GM21717 (cell line): ENCODE results near the gene ELF5.

Experiments used
- ATAC-seq: cut with Tn5 transposase; IDR thresholded peaks from one replicate; pipeline ENCODE4 v1.9.1; 2021; ENCODE audit warnings: mild to moderate bottlenecking, moderate library complexity; ENCODE audit not compliant: unreplicated experiment

Gene ELF5

GRCh38 chr11:34513682-34514449 lies at the start of gene ELF5:
ELF5 (minus strand) TSS chr11:34513794; CDS start chr11:34505749, 8,045 bp downstream.
- ATAC-seq = no peak

GRCh38 chr11:34562976-34563375 lies 49.4 kb upstream of the ELF5 start:
- ATAC-seq = no peak

- no peak for ATAC-seq
Measured at GRCh38 chr11:34560511-34560910, 46.9 kb upstream of the ELF5 start.

GRCh38 chr11:34558673-34559072 lies 45.1 kb upstream of the ELF5 start:
- no peak for ATAC-seq

DNA sequence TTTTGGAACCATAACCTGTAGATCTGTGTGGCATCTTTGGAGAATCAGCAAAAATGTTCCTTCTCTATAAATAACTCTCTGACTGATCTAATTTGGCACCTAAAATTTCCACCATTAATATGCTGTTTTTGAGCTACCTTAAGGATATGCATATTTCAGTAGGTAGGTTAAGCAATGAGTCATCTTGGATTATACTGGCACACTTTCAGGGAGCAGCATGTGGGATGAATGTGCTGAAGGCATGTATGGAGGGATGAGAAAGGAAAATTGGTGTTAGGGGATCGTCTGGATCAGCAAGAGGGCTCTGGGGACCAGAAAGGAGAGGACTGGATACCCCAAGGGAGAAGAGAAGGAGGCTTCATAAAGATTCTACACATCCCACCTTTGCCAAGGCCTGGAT lies 44.6 kb upstream of the ELF5 start:
- ATAC-seq = no peak

DNA sequence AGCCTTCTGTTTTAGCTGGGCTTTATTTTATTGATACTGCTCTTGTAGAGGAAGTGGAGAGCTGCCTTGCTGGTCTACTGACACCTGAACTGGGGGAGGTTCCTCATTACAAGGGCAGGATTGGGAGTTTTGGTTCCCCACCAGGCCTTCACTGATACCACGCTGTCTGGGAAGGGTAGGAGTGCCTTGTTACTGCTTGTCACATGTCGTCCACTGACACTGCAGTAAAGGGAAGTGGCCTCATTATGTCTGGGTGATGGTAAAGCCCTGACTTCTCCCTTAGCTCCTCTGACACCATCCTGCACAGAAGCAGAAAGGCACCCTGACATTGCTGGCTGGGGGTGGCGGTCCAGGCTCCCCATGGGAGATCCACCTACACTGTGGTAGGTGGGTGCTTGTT lies 38.7 kb upstream of the ELF5 start:
- no peak for ATAC-seq

DNA sequence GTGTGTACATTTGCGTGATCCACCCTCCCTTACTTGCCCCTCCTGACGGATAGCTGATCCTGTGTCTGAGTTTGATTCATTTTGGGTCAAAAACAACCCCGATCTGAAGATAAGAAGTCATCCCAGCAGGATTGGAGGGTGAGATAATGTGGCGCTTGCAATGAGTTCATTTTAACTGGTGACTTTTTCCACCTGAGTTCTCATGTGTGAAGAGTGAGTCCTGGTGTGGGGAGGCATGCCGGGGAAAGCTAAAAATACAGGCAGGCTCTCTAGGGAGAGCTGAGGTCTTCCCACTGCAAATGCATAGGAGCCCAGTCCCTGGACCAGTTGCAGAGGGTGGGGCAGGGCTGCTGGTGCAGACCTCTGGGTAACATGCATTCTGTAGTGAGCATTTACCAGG lies 35.7 kb upstream of the ELF5 start:
- ATAC-seq = no peak

- no peak for ATAC-seq
Measured at GRCh38 chr11:34548278-34548677, 34.7 kb upstream of the ELF5 start.

- no peak for ATAC-seq
Measured at GRCh38 chr11:34546511-34547209, 33.1 kb upstream of the ELF5 start.

DNA sequence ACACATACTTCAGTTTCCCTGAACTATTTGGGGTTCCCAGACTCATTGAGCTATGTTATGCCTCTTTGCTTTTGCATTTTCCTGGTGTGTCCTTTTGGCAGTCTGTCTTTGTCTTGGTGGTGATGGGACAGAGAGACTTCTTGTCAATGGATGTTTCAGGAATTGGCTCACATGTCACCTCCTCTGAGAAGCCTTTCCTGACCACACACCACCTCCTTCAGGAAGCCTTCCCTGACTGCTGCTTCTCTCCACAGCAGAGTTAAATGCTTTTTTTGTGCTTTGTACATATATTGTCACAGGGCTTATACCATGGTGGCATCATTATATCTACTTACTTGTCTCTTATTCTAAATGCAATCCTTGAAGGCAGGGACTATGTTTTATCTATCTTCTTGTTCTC lies 28.5 kb upstream of the ELF5 start:
- no peak for ATAC-seq

GRCh38 chr11:34540870-34541269 lies 27.3 kb upstream of the ELF5 start:
- no peak for ATAC-seq

- no peak for ATAC-seq
Measured at GRCh38 chr11:34537636-34538035, 24.0 kb upstream of the ELF5 start.

DNA sequence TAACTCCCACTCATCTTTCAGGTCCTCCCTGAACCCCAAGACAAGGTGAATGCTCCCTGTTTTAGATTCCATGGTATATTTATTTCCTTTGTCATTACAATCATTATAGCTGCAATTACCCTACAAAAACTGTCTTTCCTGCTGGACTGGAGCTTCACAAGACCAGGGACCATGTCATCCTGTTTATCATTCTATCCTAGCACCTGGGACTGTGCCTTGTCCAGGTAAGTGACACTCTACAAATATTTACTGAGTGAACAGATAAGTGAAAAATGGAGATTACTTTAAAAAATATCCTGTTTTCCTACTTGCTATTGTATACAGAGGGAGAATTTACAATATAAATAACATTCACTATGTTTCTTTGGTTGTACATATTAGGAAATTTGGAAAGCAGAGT lies 22.5 kb upstream of the ELF5 start:
- ATAC-seq = no peak

DNA sequence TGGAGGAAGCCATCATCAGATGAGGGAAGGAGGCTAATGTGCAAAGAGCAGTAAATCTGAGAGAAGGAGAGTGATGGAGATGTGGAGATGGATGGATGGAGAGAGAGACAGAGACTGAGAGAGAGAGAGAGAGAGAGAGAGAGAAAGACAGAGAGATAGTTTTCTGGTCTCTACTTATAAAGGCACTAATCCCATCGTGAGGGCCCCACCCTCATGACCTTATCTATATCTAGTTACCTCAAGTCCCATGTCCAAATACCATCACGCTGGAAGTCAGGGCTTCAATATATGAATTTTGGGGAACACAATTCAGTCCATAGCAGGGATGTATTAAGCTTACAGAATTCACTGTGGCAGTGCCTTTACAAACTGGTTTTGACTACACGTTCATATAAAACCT lies 21.2 kb upstream of the ELF5 start:
- ATAC-seq = no peak

- no peak for ATAC-seq
Measured at GRCh38 chr11:34531663-34532062, 18.1 kb upstream of the ELF5 start.

DNA sequence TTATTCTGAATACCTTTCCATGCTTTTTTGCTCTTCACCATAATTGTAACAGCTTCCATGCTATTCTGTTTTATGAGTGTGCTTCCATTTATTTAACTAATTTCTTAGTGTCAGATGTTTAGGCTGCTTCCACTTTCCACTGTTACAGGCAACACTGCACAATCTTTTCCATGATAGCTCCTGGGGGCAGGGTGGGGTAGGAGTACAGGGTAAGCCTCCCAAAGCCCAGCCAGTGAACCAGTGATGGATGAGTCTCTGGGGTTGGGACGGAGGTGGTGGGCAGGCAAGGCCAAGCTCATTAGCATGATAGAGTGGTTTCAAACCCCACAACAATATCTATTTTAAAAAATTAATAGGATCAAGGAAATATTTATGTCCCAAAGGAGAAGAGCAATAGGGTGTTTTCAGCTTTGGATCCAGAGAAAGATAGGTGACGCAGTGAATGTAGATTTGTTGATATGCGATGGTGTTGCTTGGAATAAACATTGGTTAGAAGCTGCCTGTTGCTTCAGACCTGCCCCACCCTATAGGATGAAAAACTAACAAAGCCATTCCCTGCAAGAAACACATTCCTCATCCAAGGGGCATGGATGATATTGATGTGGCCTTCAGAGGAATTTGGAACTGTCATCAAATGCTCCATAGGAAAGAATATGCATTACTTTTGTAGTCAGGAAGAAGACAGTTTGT lies 17.1 kb upstream of the ELF5 start:
- ATAC-seq = no peak

DNA sequence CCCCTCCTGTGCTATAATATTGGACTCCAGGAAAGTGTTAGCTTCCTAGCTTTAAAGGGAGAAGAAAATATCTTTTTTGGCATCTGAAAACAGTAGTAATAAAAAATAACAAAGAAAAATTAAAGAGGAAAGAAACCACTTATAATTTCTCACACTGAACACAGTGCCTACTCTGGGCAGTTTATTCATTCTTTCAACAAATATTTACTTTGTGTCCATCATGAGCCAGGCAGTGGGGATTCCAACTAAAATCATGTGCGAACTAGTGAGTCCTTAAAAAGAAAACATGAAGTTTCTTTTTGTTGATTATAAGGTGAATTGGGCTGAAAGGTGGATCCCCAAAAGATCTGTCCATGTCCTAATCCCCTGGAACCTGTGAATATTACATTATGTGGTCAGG lies 16.0 kb upstream of the ELF5 start:
- no peak for ATAC-seq

- ATAC-seq = no peak
Measured at GRCh38 chr11:34528072-34528471, 14.5 kb upstream of the ELF5 start.

- ATAC-seq = no peak
Measured at GRCh38 chr11:34525888-34526657, 12.5 kb upstream of the ELF5 start.

GRCh38 chr11:34525098-34525497 lies 11.5 kb upstream of the ELF5 start:
- ATAC-seq = no peak

- ATAC-seq = no peak
Measured at GRCh38 chr11:34524696-34525095, 11.1 kb upstream of the ELF5 start.
